Right forelimb (tissue), 1 donor: ENCODE measurements around the gene EGR4.

ENCODE experiments used
- DNase-seq: peaks from one replicate; pipeline ENCODE4 v3.0.0-alpha.2; 2018

Gene EGR4

GRCh38 chr2:73244580-73244979, 48.8 kb downstream of the EGR4 start:
- DNase-seq, result no peak

DNA sequence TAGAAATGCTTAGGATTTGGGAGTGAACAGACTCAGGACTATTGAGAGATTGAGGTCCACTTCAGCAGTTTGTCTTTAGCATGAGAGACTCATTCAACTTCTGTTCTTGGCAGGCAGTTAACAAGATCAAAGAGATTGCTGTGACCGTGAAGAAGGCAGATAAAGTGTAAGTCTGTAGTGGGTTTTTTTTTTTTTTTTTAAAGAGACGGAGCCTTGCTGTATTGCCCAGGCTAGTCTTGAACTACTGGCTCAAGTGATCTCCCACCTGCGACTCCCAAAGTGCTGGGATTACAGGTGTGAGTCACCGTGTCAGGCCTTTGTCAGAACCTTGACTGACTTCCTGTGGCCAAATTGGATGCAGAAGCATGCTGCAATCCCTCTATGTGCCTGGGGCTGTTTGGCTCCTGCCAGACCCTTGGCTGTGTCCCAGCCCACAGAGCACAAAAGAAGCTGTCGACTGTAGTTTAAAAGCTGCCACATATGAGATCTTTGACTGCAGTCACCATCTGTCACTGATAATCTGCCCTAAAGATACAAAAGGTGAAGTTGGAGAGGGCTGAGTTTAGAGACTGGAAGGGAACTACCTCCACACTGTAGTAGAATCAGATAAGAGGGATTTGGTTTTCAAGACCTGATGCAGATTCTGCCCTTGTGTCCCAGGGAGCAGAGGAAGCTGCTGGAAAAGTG, 49.3 kb downstream of the EGR4 start:
- DNase-seq, result no peak
